GM19455 (cell line): ENCODE measurements around the gene HCRTR1.

Experiments
- ATAC-seq: cut with Tn5 transposase; IDR thresholded peaks from one replicate; pipeline ENCODE4 v1.9.1; 2021; ENCODE audit not compliant: unreplicated experiment

HCRTR1 gene

GRCh38 chr1:31596737-31597097, 20.8 kb upstream of the HCRTR1 start:
- ATAC-seq = no peak

DNA sequence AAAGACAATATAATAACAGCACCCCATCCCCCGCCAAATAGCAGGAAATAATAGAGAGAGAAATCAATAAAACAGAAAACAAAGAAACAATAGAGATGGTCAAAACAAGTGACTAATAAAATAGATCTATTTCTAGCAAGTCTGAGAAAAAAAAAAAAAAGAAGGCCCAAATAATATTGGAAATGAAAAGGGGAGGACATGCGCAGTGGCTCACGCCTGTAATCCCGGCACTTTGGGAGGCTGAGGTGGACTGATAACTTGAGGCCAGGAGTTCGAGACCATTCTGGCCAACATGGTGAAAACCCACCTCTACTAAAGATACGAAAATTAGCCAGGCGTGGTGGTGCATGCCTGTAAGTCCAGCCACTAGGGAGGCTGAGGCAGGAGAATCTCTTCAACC, 18.5 kb upstream of the HCRTR1 start:
- no peak for ATAC-seq

GRCh38 chr1:31600641-31601040, 16.8 kb upstream of the HCRTR1 start:
- no peak for ATAC-seq

DNA sequence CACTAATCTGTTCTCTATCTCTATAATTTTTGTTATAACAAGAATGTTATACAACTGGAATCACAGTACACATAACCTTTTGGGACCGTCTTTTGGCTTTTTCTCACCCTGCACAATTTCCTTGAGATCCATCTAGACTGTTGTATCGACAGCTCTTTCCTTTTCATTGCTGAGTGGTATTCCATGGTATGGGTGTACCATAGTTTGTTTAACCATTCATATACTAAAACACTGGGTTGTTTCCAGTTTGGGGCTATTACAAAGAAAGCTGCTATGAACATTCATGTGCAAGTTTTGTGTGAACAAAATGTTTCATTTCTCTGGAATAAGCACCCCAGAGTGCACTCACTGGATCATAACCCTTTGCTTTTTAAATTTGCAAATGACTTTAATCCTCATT, 15.4 kb upstream of the HCRTR1 start:
- no peak for ATAC-seq

DNA sequence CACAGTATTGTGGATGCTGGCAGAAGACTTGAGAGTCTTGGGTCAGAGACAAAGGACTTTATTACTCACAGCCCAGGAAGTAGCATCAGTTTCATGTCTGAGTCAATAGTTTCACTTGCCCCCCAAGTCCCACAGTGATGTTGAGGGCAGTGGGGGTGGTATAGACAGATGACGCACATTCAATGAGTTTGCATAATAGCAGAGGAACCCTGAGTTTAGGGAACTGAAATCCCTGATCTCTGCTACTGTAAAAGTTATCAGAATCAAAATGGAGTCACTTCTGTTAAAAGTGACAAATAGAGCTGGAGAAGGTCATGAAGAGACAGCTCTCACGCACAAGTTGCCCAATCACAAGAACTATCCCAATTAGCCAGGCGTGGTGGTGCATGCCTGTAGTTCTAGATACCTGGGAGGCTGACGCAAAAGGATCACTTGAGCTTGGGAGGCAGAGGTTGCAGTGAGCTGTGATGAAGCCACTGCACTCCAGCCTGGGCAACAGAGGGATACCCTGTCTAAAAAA, 11.5 kb upstream of the HCRTR1 start:
- peak; percentile 66 for ATAC-seq

GRCh38 chr1:31607360-31607759, 10.1 kb upstream of the HCRTR1 start:
- no peak for ATAC-seq

DNA sequence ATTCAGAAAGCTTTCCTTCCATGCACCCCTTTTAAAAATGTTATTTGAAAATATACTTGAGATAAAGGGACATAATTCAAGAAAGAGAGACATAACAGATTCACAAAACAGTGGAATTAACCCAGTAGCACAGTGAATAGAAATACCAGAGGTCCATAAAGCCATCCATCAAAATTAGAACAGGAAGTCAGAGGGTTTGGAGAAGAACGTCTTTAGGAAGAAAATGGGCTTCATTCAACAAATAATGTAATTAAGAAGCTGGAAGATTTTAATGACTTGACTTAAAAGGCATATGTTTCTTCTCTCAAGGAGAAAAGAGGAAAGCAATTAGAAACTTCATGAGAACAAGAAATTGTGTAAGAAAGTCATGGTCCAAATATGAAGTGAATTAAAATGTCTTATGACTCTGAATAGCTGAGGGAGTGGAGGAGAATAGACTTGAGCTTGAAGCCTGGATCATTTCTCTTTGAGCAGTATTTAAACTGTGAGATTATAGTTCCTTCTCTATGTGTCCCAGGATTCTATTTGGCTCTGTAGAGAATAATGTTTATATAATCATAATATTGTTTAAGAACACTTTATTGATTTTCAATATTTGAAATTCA, 7.9 kb upstream of the HCRTR1 start:
- no peak for ATAC-seq

- no peak for ATAC-seq
These were observed 3.0 kb upstream of the HCRTR1 start for GRCh38 chr1:31614414-31615005.

DNA sequence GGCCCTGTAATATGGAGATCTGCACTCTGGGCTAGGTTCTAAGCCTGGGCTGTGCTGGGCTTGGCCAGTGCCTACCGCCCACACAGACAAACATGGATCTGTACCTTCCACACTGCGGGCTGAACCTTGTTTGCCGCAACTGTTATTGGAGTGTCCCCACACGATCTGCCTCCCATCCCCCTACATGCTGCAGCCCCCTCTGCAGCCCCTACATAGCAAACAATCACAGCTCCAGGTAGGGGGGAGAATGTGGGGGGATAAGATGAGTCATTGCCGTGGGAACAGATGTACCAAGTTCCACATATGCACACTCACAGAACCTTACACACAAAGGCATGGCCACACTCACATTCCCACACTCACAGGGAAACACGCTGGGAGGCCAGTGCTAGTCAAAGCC, 2.1 kb upstream of the HCRTR1 start:
- no peak for ATAC-seq

DNA sequence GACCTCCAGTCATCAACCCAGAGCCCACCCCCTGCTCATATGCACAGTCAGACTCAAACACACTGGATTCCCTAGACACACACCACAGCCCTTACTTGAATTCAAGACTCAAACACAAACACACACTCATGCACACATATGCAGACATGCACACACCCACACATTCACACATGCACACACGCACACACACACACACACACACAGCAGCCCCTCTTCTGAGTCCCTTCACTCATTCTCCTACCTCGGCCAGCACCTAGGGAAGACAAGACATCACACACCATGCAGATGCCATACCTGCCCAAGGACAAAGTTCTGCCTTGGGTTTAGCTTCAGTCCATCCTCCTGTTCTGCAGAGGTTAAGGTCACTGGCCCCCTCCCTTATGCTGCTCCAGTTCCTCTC, 1.6 kb upstream of the HCRTR1 start:
- no peak for ATAC-seq

- ATAC-seq = no peak
These were observed 642 bp downstream of the HCRTR1 start for GRCh38 chr1:31617916-31618746.

DNA sequence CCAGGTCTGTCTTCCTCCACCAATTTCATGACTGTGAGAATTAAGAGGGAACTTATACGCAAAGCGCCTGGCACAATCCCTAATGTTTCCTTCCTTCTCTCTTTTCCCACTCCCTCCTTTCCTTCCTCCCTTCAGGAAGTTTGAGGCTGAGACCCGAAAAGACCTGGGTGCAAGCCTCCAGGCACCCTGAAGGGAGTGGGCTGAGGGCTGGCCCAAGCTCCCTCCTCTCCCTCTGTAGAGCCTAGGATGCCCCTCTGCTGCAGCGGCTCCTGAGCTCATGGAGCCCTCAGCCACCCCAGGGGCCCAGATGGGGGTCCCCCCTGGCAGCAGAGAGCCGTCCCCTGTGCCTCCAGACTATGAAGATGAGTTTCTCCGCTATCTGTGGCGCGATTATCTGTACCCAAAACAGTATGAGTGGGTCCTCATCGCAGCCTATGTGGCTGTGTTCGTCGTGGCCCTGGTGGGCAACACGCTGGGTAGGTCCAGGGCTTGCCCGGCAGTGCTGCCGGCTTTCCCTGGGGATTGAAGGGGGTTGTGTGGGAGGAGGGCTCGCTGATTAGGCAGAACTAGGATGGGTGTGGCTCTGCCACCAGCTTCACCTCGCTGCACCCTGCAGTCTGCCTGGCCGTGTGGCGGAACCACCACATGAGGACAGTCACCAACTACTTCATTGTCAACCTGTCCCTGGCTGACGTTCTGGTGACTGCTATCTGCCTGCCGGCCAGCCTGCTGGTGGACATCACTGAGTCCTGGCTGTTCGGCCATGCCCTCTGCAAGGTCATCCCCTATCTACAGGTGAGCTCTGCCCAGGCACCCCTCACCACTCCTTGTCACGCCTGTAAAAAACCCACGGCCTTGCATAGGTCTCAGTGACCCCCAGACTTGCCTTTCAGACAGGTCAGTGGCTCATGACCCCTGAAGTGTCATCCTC, 1.7 kb downstream of the HCRTR1 start:
- ATAC-seq = no peak

- ATAC-seq = no peak
These were observed 3.4 kb downstream of the HCRTR1 start for GRCh38 chr1:31620631-31621497.

DNA sequence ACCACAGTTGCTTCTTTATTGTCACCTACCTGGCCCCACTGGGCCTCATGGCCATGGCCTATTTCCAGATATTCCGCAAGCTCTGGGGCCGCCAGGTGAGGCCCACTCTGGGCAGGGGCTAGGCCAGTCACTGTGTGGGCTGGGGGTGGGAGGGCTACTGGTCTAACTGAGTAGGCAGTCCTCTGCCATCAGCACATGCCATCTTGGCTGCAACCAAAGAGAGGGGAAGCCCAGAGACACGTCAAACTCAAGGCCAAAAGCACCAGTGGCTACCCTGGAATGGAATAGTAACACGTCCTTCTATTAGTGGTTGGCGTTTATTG, 4.0 kb downstream of the HCRTR1 start:
- ATAC-seq = no peak

GRCh38 chr1:31621847-31622730, 4.6 kb downstream of the HCRTR1 start:
- no peak for ATAC-seq

DNA sequence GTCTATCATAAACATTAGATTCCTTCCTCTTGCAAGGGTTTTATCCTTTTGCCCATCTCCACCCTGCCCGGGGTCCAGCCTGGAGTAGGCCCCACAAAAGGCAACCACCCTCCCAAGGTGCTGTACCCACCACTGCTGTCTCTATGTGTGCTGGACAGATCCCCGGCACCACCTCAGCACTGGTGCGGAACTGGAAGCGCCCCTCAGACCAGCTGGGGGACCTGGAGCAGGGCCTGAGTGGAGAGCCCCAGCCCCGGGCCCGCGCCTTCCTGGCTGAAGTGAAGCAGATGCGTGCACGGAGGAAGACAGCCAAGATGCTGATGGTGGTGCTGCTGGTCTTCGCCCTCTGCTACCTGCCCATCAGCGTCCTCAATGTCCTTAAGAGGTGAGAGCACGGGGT, 5.9 kb downstream of the HCRTR1 start:
- no peak for ATAC-seq

GRCh38 chr1:31624309-31624708, 6.8 kb downstream of the HCRTR1 start:
- no peak for ATAC-seq

DNA sequence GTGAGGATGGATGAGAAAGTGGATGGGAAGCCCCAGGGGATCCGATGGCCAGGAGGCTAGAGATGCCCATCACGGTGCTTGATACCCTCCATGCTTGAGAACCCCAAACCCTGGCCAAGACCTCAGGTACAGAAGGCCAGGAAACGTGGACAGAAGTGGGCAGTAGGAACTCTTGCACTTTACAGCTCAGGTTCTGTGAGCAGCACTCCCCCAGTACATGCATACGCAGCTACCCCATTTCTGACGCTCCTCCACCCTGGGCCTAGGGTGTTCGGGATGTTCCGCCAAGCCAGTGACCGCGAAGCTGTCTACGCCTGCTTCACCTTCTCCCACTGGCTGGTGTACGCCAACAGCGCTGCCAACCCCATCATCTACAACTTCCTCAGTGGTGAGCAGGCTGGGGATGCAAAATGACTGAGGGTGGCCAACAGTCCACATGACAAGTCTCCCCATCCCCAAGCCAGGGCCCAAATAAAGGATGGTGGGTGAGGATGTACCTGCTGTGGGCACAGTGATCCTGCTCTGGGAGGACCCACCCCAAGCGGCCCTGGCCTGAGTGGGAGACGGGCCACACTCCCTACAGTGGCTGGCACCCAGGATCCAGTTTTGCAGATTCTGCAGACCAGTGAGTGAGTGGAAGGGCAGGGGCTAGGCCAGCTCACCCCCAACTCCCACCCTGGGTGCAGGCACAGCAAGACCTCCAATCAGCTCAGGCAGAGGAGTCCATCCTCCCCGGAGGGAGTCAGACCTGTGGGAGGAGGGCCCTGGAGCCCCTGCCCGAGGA, 7.4 kb downstream of the HCRTR1 start:
- no peak for ATAC-seq
